Measurements from ENCODE around the gene NACAD.

DNA sequence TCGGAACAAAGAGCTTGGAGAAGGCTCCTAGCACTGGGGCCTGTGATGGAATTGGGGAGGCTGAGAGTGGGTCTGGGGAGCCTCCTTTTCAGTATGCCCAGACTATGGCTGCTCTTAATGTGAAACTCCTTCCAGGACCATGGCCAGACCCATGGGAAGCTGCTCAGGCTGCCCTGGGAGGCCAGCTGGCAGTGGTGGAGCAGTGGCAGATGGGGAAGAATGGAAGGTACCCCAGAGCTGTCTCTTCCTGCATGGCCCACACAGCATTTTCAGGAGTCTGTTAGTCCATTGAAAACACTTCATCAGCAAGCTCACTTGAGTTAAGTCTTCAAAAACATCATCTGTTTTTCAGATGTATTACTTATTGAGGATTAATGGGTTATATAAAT lies 18.5 kb downstream of the NACAD start:
- TF ChIP-seq CTCF (IDR thresholded peaks at IDR 0.05): no peak
- no peak for TF ChIP-seq POLR2A (IDR thresholded peaks at IDR 0.05)
- TF ChIP-seq POLR2AphosphoS5 (IDR thresholded peaks at IDR 0.05): no peak
- no peak for TF ChIP-seq EP300 (IDR thresholded peaks at IDR 0.05)

Data from stomach (tissue), 4 donors.